H1 (cell line): ENCODE measurements around the gene POGLUT2. TPM values are rescaled to one million over a fixed set of nuclear protein-coding genes. Genes with fewer than 3 reads are reported as not detected.

Source experiments
- CTCF ChIA-PET: fragments of 300-600 bp; sonication (Branson Sonifier 250); formaldehyde crosslinking; loops from one replicate; lab custom pipeline; 2021; ENCODE audit not compliant: partially characterized antibody; lab: Charles Lee
- POLR2A ChIA-PET: fragments of 300-600 bp; sonication (Branson Sonifier 250); formaldehyde crosslinking; loops from one replicate; lab custom pipeline; 2021; ENCODE audit warnings: inconsistent platforms; ENCODE audit not compliant: partially characterized antibody; lab: Charles Lee
- DNase-seq, 2 experiments: peaks; one replicate each; pipeline versions ENCODE4 v3.0.0 to v3.0.0-alpha.2; 2010 to 2022; ENCODE audit warnings: low spot score in 2 of 2, low read depth in 1 of 2, mixed read lengths in 1 of 2
- FAIRE-seq: peaks from 2 replicates; lab custom pipeline; 2011; peaks lifted over from hg19 to GRCh38; lab: Jason Lieb, UNC
- H2AFZ ChIP-seq: 2 replicates; pipeline ENCODE4 v1.8.1; 2012; ENCODE audit warnings: low read length, inconsistent platforms
- H2AK5ac ChIP-seq: 2 replicates; pipeline ENCODE4 v1.6.1; 2013; ENCODE audit warnings: low read depth, low read length
- H2BK120ac ChIP-seq: replicated peaks from 2 replicates; pipeline ENCODE3; 2013; ENCODE audit warnings: low read depth, low read length, inconsistent platforms
- H2BK12ac ChIP-seq: 2 replicates; pipeline ENCODE4 v1.6.1; 2013; ENCODE audit warnings: low read depth, low read length
- H2BK15ac ChIP-seq: 2 replicates; pipeline ENCODE4 v1.6.1; 2013; ENCODE audit warnings: low read length
- H2BK20ac ChIP-seq: 2 replicates; pipeline ENCODE4 v1.6.1; 2013; ENCODE audit warnings: low read length
- H2BK5ac ChIP-seq: 2 replicates; pipeline ENCODE4 v1.6.1; 2013; ENCODE audit warnings: low read depth, low read length
- H3K14ac ChIP-seq: 2 replicates; pipeline ENCODE4 v1.6.1; 2013; ENCODE audit warnings: inconsistent platforms; ENCODE audit not compliant: insufficient read length
- H3K18ac ChIP-seq: 2 replicates; pipeline ENCODE4 v1.6.1; 2013; ENCODE audit warnings: low read length; ENCODE audit errors: extremely low read depth
- H3K23ac ChIP-seq: 2 replicates; pipeline ENCODE4 v1.6.1; 2013; ENCODE audit warnings: inconsistent platforms; ENCODE audit not compliant: insufficient read length
- H3K23me2 ChIP-seq: 2 replicates; pipeline ENCODE4 v1.6.1; 2013; ENCODE audit warnings: low read depth, low read length
- H3K27ac ChIP-seq: 2 replicates; pipeline ENCODE4 v1.6.1; 2011; ENCODE audit warnings: low read depth, low read length, inconsistent platforms
- H3K27me3 ChIP-seq, 4 experiments: replicated peaks in 1 of 4; 1 replicate in 1 of 4; 2 replicates in 3 of 4; pipeline versions ENCODE4 v1.6.1 to v1.8.1; 2011 to 2013; ENCODE audit warnings: low read length in 3 of 4, mild to moderate bottlenecking in 3 of 4, inconsistent platforms in 2 of 4, mixed read lengths in 2 of 4, moderate library complexity in 1 of 4; ENCODE audit not compliant: control insufficient read depth in 3 of 4, insufficient read depth in 3 of 4; ENCODE audit errors: extremely low read depth in 1 of 4
- H3K36me3 ChIP-seq, 4 experiments: 2 replicates each; pipeline versions ENCODE4 v1.6.1 to v1.8.1; 2011 to 2013; ENCODE audit warnings: mild to moderate bottlenecking in 4 of 4, low read length in 3 of 4, moderate library complexity in 2 of 4, control low read depth in 1 of 4, inconsistent platforms in 1 of 4; ENCODE audit not compliant: insufficient read depth in 4 of 4, control insufficient read depth in 2 of 4
- H3K4ac ChIP-seq: replicated peaks from 2 replicates; pipeline ENCODE3; 2013; ENCODE audit warnings: low read length, low read depth, mixed read lengths, inconsistent platforms; ENCODE audit not compliant: insufficient read length
- H3K4me1 ChIP-seq, 4 experiments: replicated peaks in 1 of 4; 1 replicate in 1 of 4; 2 replicates in 3 of 4; pipeline versions ENCODE4 v1.6.1 to v1.8.1; 2011 to 2013; ENCODE audit warnings: low read length in 3 of 4, inconsistent platforms in 2 of 4, mixed read lengths in 1 of 4; ENCODE audit not compliant: insufficient read depth in 4 of 4, control insufficient read depth in 3 of 4
- H3K4me2 ChIP-seq, 2 experiments: 2 replicates each; pipeline versions ENCODE4 v1.6.1 to v1.8.1; 2011 to 2013; ENCODE audit warnings: low read depth in 2 of 2, low read length in 2 of 2, control low read depth in 1 of 2, inconsistent platforms in 1 of 2, mild to moderate bottlenecking in 1 of 2; ENCODE audit not compliant: insufficient read depth in 1 of 2
- H3K4me3 ChIP-seq, 4 experiments: fragments of 200-600, 300-600 bp in 1 of 4; sonication (generic), shearing (Covaris generic), sonication (Bioruptor Twin) in 1 of 4; 2 replicates each; pipeline versions ENCODE4 v1.5.1 to v1.8.1; 2011 to 2016; ENCODE audit warnings: low read length in 4 of 4, low read depth in 3 of 4, control low read depth in 2 of 4, inconsistent platforms in 2 of 4, mild to moderate bottlenecking in 2 of 4, mixed read lengths in 1 of 4, moderate library complexity in 1 of 4; ENCODE audit not compliant: insufficient read depth in 2 of 4; ENCODE audit errors: extremely low read depth in 1 of 4
- H3K56ac ChIP-seq: replicated peaks from 2 replicates; pipeline ENCODE3; 2013; ENCODE audit warnings: low read depth, mild to moderate bottlenecking, mixed read lengths, low read length, inconsistent platforms; ENCODE audit not compliant: insufficient read length
- H3K79me1 ChIP-seq: 2 replicates; pipeline ENCODE4 v1.6.1; 2013; ENCODE audit warnings: low read depth, low read length, control low read depth
- H3K79me2 ChIP-seq, 2 experiments: 2 replicates each; pipeline versions ENCODE4 v1.6.1 to v1.8.1; 2012 to 2013; ENCODE audit warnings: low read length in 2 of 2, mild to moderate bottlenecking in 2 of 2, inconsistent platforms in 1 of 2; ENCODE audit not compliant: insufficient read depth in 2 of 2, control insufficient read depth in 1 of 2
- H3K9ac ChIP-seq, 4 experiments: replicated peaks in 1 of 4; 1 replicate in 1 of 4; 2 replicates in 3 of 4; pipeline versions ENCODE4 v1.6.1 to v1.8.1; 2011 to 2013; ENCODE audit warnings: low read depth in 3 of 4, low read length in 3 of 4, control low read depth in 2 of 4, mild to moderate bottlenecking in 2 of 4, moderate library complexity in 2 of 4, inconsistent platforms in 1 of 4; ENCODE audit errors: extremely low read depth in 1 of 4
- H3K9me3 ChIP-seq, 2 experiments: 2 replicates each; pipeline versions ENCODE4 v1.6.1 to v1.8.1; 2012 to 2013; ENCODE audit warnings: mild to moderate bottlenecking in 2 of 2, moderate library complexity in 2 of 2, control low read depth in 1 of 2, inconsistent platforms in 1 of 2, low read depth in 1 of 2, low read length in 1 of 2, mixed read lengths in 1 of 2; ENCODE audit not compliant: insufficient read depth in 2 of 2
- H4K20me1 ChIP-seq, 2 experiments: replicated peaks in 1 of 2; 2 replicates each; pipeline versions ENCODE3 to v1.8.1; 2011 to 2013; ENCODE audit warnings: inconsistent platforms in 2 of 2, low read length in 2 of 2, mild to moderate bottlenecking in 1 of 2; ENCODE audit not compliant: insufficient read depth in 2 of 2, control insufficient read depth in 1 of 2
- H4K5ac ChIP-seq: 2 replicates; pipeline ENCODE4 v1.6.1; 2013; ENCODE audit warnings: low read length, low read depth, mixed read lengths, inconsistent platforms; ENCODE audit not compliant: insufficient read length
- H4K8ac ChIP-seq: 2 replicates; pipeline ENCODE4 v1.8.0; 2013; ENCODE audit warnings: mild to moderate bottlenecking, moderate library complexity, low read length, inconsistent platforms; ENCODE audit not compliant: insufficient read depth; ENCODE audit errors: extremely low read depth
- H4K91ac ChIP-seq: replicated peaks from 2 replicates; pipeline ENCODE3; 2013; ENCODE audit warnings: low read length, mixed read lengths, inconsistent platforms; ENCODE audit not compliant: insufficient read length
- HDAC2 ChIP-seq, 2 experiments: fragments of 300-600 bp in 1 of 2; sonication (generic) in 1 of 2; IDR thresholded peaks; 2 replicates each; pipeline ENCODE4 v1.6.1; 2011 to 2012; ENCODE audit warnings: low read depth in 2 of 2, low read length in 2 of 2, mild to moderate bottlenecking in 2 of 2, moderate library complexity in 2 of 2, borderline replicate concordance in 1 of 2, inconsistent platforms in 1 of 2
- HDAC6 ChIP-seq: IDR thresholded peaks from one replicate; pipeline ENCODE4 v1.7.1; 2012; ENCODE audit warnings: low read depth, mild to moderate bottlenecking, inconsistent platforms, low read length, moderate library complexity
- KDM1A ChIP-seq: fragments of 200-600, 300-600 bp; sonication (generic); IDR thresholded peaks from 2 replicates; pipeline ENCODE4 v1.7.1; 2016; ENCODE audit warnings: mild to moderate bottlenecking, low read length, borderline replicate concordance
- SP2 ChIP-seq: IDR thresholded peaks from 2 replicates; pipeline ENCODE4 v1.6.1; 2012; ENCODE audit warnings: mild to moderate bottlenecking, low read length, inconsistent platforms
- SRF ChIP-seq: IDR thresholded peaks from 2 replicates; pipeline ENCODE4 v1.6.1; 2011; ENCODE audit warnings: mild to moderate bottlenecking, low read depth, low read length, moderate library complexity
- WGBS, 2 experiments: shearing (Covaris generic) in 1 of 2; methylation state at CpG; one replicate each; pipeline versions ENCODE4 v1.1.6 to v1.1.7; 2013 to 2015; ENCODE audit warnings: low lambda C conversion rate in 2 of 2, mixed read lengths in 2 of 2, inconsistent platforms in 1 of 2, low coverage in 1 of 2, missing lambda C conversion rate in 1 of 2; ENCODE audit not compliant: insufficient replicate concordance in 2 of 2, insufficient coverage in 1 of 2, insufficient read length in 1 of 2; ENCODE audit errors: extremely low coverage in 1 of 2, missing lambda C conversion rate in 1 of 2; 5-methylcytosine and 5-hydroxymethylcytosine counted together
- polyA plus RNA-seq, 7 experiments: library from polyadenylated mRNA; depleted of rRNA in 3 of 7; stranded (reverse) in 5 of 7; unstranded in 2 of 7; fragments of >200 nt in 5 of 7; fragments of 200-250 nt in 2 of 7; gene quantifications; 1 replicate in 5 of 7; 2 replicates in 1 of 7; 4 replicates in 1 of 7; pipeline versions ENCODE4 v1.2.1 to v1.2.3, GENCODE V29; 2011 to 2013; ENCODE audit warnings: missing spikeins in 2 of 7, mixed read lengths in 2 of 7
- total RNA-seq: library from RNA; stranded (reverse); fragmentation: NEBNext Ultra II Directional; extraction: Animal tissue kit (Norgen Biotek cat#: 25700); gene quantifications from 2 replicates; pipeline ENCODE4 v1.2.1, GENCODE V29; 2021
- TF ChIP-seq, protein P1 (sequence below): IDR thresholded peaks from 2 replicates; pipeline ENCODE4 v1.6.1; 2012; ENCODE audit warnings: inconsistent platforms

POGLUT2 gene
- total and polyA plus RNA-seq, 2 of the 8 experiments (the other 6 are each of a cell fraction or from before 2014, with no cell fraction given): 9.9 to 22.3 TPM

DNA sequence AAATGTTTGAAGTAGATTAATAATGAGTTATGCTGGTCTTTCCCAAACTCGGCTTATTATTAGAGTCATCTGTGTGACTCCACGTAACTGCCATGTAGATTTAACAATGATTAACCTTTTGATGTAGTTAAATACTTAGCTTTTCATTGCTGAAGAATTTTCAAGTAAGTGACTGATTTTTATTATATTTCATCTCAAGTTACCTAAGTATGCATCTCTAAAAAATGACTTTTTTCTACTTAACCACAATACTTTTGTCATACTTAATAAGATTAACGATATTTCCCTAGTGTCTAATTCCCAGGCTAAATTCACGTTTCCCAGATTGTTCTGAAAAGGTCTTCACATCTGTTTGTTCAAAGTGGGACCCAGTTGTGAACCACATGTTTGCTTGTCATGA is 17.9 kb upstream of the POGLUT2 start:
- Histone ChIP-seq H3K79me1 (no peaks in the 10 kb centered on the region), H3K9me3 (no peaks in the 10 kb centered on the region), H4K5ac (no peak overlapping the region), H3K4ac (no peak overlapping the region), H3K56ac (no peak overlapping the region), H2BK120ac (no peak overlapping the region), H2BK15ac (no peak overlapping the region), H3K79me2 (no peaks in the 10 kb centered on the region), H3K14ac (no peak overlapping the region), H2BK5ac (no peak overlapping the region), H4K91ac (no peak overlapping the region), H4K8ac (no peak overlapping the region), H3K4me3 (no peak overlapping the region), H3K4me1 (no peaks in the 10 kb centered on the region), H2AFZ (no peak overlapping the region), H3K23ac (no peak overlapping the region), H2BK12ac (no peak overlapping the region), H3K23me2 (peaks cover 2% of the 10 kb centered on the region; the same call in 1 of the 2 replicates), H3K9ac (no peak overlapping the region), H3K36me3 (no peaks in the 10 kb centered on the region), H3K18ac (no peak overlapping the region), H2AK5ac (no peak overlapping the region), H4K20me1 (no peaks in the 10 kb centered on the region), H3K27ac (no peak overlapping the region), H2BK20ac (no peak overlapping the region), H3K4me2 (no peak overlapping the region), H3K27me3 (no peaks in the 10 kb centered on the region)
- 91% methylated on average over 4 of the region's 4 CpGs; no CpG with 5 or more reads in 1 of the 2 experiments for WGBS, 2 experiments
- ChIA-PET CTCF (no interaction called here), POLR2A (no interaction called here)
- no peak for DNase-seq
- FAIRE-seq: no peak
- TF ChIP-seq, protein P1, sequence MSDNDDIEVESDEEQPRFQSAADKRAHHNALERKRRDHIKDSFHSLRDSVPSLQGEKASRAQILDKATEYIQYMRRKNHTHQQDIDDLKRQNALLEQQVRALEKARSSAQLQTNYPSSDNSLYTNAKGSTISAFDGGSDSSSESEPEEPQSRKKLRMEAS: no peak
- TF ChIP-seq SP2 (no peak), SRF (no peak), KDM1A (no peak), HDAC2 (IDR thresholded peaks at IDR 0.05; ENCODE audit: borderline replicate concordance in 1 of 2, low read depth in 2 of 2, low read length in 2 of 2) (no peak), HDAC6 (no peak)
